Activated naive CD4-positive, alpha-beta T cell treated with anti-CD3 and anti-CD28 coated beads, Interleukin-2, amount 50 U/mL, for 16 hours (primary cell): ENCODE data around the gene SPARC.
"Not testable (repeated sequence)": the region's sequence is repeated elsewhere in the genome, so short reads cannot be mapped to it uniquely, and the experiment has no call there.

Source experiments
- DNase-seq: peaks from one replicate; pipeline ENCODE4 v3.0.0-alpha.2; 2020

Gene SPARC, protein sequence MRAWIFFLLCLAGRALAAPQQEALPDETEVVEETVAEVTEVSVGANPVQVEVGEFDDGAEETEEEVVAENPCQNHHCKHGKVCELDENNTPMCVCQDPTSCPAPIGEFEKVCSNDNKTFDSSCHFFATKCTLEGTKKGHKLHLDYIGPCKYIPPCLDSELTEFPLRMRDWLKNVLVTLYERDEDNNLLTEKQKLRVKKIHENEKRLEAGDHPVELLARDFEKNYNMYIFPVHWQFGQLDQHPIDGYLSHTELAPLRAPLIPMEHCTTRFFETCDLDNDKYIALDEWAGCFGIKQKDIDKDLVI

DNA sequence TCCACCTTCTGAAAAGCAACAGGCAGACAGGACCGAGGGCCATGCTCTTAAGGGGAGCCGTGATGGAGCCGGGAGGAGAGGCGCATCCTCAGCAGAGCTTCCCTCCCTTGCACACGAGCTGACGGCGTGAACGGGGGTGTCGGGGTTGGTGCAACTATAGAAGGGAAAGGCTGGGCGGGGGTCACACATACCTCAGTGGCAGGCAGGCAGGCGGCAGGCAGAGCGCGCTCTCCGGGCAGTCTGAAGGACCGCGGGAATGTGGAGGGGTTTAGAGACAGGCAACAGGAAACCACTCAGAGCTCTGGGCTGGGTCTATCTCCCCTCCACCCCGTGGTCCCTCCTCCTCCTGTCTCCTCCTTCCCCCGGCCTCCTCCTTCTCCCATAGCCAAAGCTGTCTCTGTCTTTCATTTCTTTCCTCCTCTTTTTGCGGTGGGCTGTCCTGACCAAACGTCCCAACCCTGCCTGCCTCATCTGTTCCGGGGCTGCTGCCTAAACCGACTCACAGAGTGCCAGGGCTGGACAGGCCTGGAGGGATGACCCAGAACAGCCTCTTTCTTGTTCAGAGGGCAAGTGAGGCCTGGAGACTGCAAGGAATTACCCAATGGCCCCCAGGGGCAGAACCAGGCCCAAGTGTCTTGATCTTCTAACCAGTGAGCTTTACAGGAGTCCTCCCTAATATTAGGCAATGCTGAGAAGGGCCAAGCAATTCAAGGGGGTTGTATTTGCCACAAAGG is at the start of gene SPARC:
TSS of gene SPARC (minus strand) at position 242 of the 734 bp plus-strand sequence. CDS start 10,727 bp downstream, outside the sequence.
- no peak for DNase-seq

DNA sequence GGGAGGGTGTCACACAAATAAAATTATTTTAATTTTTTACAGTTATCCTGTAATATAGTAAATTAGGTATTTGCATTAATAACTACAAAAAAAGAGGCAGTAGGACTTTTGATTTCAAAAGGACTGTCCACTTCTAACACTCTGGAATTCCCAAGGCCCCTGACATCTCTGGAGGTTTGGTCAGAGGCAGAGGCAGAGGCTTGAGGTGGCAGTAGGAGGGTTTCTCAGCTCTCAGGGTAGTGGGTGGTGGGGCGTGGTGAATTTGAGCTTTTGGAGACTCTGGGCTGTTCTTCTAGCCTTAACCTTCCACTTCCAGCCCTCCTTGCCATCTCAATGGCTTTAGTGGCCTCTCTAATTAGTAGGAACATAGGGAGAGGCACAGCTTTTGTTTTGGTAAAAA is 48.9 kb upstream of the SPARC start:
- DNase-seq, result no peak

DNA sequence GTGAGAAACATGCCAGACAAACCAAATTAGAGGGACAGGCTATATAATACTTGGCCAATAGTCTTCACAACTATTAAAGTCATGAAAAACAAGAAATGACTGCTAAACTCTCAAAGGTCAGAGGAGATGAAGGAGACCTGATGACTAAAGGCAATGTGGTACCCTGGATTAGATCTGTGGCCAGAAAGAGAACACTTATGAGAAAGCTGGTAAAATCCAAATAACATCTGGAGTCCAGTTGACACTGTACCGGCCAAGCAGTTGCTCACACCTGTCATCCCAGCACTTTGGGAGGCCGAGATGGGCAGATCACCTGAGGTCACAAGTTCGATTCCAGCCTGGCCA is 47.3 kb upstream of the SPARC start:
- DNase-seq, result no peak

DNA sequence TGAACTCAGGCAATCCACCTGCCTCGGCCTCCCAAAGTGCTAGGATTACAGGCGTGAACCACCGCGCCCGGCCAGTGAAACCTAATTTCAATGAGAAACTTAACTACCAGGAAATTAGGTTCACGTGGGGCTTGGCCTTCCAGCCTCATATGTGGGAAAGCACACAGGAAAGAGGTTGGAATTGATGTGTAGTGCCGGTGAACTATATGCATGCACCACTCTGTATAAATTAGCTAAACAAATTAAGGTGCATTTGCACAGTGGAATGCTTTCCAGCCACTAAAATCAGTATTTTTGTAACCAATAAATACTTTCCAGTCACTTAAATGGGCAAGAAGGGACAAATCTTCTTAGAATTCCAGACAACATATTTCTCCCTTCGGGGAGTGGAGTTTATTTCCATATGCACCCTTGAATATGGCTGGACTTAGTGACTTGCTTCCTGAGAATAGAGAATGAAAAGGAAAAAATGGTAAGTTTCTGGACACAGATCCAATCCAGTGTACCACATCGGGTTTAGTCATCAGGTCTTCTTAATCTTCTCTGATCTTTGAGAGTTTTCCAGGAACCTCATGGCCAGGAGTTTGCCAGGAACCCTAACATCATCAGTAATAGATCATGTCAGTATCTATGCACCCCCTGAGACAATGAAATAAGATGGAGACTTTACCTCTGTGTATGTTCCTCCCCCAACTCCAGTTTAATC is 46.8 kb upstream of the SPARC start:
- no peak for DNase-seq

DNA sequence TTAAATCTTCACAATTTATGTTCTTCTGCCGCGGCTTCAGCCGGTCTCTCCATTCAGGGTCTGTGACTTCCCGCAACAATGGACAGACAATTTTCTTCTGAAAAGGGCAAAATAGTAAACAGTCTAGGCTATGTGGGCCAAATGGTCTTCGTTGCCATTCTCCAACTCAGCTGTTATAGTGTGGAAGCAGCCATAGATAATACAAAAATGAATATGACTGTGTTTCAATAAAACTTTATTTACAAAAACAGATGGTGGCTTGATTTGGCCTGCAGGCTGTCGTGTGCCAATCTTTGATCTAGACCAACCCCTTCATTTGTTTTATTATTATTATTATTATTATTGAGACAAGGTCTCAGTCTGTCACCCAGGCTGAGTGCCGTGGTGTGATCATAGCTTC is 43.7 kb upstream of the SPARC start:
- DNase-seq, result no peak

DNA sequence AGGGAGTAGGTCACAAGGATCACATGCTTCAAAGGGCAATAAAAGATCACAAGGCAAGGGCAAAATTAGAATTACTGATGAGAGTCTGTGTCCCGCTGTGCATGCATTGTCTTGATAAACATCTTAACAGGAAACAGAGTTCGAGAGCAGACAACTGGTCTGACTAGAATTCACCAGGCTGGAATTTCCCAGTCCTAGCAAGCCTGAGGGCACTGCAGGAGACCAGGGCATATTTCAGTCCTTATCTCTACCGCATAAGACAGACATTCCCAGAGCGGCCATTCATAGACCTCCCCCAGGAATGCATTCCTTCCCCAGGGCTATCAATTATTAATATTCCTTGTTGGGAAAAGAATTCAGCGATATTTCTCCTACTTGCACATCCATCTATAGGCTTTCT is 42.9 kb upstream of the SPARC start:
- not testable (repeated sequence) for DNase-seq

DNA sequence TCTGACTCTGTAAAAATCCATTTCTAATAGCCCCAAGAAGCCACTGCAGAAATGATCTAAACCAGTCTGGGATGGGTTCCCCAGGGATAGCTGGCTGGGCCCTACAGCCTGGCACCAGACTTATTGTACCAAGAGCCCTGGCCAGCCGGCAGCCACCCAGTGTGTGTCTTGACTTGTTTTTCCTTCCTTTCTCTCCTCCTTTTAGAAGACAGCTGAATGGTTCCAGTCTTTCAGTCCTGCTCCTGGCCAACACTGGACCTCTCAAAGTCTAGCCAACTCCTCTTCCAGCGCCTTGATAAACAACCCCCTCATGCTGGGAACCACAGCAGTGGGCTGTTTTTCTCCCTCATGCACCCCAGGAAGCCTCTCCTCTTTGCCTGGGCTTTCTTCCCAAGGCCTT is 37.6 kb upstream of the SPARC start:
- DNase-seq, result no peak

DNA sequence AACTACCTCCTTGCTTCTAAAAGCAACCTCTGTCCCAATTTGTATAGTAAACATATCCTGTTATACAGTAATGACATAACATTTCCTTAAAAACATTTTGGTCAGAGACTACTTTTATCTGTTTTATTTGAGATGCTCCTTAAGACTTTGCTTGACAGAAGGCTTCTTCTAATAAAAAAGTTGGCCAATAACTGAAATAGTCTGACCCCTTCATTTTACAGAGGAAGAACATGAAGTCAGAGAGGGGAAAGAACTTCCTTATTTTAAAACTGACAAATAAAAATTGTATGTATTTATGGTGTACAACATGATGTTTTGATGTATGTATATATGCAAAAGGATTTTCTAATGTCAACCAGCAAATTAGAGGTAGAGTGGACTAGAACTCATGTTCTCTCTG is 35.8 kb upstream of the SPARC start:
- no peak for DNase-seq

DNA sequence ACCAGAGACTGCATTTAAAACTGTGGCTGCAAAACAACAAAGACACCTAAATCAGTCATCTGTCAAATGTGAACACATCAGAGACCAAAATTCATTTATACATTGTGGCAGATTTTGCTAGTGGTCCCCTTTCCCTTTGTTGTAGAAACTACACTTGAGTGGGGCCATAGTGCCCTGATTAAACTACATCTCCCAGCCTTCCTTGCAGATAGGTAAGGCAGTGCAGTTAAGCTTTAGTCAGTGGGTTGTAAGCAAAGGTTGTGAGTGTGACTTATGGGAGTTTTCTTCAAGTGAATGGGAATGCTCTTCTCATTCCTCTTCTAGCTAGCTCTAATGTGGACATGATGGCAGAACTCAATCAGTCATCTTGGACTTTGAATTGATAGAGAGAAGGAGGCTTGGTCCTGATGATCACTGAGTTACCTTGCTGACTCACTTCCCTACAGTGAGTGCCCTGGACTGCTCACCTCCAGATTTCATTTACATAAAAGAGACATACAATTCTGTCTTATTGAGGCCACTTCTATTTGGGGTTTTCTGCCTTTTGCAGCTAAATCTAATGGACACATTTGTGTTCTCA is 35.2 kb upstream of the SPARC start:
- no peak for DNase-seq

DNA sequence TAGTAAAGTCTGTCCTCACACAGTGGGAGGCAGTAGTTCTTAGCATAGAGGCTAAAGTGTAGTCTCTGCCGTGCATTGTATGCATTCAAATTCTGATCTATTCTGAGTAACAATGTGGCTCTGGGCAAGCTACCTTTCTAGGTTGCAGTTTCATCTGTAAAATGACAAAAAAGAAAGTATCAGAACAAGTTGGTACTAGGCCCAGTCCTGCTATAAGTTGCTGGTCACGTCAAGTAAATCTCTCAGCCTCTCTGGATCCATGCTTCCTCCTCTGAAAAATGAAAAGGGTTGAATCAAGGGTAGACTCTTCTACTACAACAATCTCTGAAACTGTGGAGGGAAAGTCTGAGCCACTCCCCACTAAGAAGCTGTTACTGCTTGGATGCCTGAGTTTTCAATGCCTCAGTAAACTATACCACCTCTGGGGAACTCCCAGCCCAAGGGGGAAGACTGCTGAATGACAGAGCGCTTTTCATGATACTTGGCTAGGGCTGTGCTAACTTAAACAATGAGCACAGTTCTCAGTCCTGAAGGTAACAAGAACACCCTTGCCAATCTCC is 34.5 kb upstream of the SPARC start:
- no peak for DNase-seq

DNA sequence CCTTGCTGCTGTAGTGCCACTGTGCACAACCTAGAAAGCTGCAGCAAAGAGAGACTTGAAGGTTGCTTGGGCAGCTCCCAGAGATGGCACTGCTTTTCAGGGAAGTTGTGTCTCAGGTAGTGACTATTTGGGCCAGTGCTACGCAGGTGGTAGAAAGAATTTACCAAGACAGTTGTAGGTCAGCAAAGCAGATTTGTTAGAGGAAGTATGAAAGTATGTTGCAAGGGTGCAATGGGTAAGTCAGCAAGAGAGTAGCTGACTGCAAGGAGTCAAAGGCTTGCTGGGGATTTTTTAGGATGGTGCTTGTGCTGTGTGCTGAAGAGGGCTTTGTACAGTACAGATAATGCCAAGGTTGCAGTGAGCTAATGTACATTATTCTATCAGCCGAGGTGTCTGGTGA is 33.5 kb upstream of the SPARC start:
- no peak for DNase-seq

DNA sequence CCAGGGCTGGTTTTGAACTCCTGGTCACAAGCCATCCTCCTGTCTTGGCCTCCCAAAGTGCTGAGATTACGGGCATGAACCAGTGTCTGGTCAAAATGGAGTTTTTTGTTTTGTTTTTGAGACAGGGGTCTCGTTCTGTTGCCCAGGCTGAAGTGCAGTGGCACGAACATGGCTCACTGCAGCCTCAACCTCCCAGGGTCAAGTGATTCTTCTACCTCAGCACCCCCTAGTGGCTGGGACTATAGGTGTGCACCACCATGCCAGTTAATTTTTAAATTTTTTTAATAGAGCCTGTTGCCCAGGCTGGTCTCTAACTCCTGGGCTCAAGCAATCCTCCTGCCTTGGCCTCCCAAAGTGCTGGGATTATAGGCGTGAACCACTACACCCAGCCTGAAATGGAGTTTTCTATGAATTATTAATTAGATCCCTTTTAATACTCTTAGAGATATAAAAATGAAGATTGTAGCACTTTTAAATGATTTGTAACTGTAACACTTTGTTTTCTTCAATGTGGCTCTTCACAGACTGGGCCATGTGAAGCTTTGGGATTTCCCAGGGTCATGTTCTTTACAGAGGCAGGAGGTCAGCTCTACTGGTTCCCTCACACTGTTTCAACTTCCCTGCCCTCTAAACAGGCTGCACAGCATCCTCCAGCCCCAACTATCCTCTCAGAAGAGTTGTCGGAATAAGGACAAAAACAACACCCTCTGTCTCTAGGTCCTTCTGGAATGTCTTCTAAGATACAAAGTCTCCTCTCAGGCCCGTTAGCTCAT is 32.7 kb upstream of the SPARC start:
- no peak for DNase-seq

DNA sequence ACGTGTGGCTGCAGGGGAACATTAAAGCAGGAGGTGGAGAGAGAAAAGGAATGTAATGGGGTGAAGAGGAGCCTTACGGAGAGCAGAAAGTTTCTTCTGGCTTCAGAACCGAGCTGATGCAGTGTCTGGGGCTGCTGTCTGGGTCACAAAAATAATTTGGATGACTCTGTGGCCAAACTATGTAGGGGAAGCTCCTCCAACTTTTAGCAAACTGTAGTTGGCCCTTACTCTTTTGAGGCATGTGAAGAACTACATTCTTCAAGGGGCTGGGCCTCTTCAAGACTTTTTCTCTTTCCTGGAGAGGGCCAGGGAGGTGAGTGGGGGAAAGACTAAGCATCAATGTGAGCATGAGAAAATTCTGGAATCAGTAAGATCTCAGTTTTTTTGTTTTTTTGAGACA is 31.9 kb upstream of the SPARC start:
- DNase-seq, result no peak

DNA sequence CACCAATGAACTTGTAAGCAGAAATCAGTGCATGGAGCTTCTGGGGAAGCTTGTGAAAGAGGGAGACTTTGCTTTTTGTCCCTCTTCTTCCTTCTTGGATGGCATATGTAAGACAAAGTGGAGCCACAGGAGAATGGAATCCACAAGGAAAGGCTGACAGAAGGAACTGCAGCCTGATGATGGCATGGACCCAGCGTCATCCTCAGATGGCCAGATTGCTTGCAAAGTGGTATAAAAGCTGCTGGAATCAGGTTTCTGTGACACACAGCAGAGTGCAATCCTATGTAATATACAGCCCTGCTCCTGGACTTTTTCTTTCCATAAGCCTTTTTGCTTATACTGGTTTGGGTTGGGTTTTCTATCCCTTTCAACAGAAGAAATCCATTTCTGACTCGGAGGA is 31.4 kb upstream of the SPARC start:
- no peak for DNase-seq

DNA sequence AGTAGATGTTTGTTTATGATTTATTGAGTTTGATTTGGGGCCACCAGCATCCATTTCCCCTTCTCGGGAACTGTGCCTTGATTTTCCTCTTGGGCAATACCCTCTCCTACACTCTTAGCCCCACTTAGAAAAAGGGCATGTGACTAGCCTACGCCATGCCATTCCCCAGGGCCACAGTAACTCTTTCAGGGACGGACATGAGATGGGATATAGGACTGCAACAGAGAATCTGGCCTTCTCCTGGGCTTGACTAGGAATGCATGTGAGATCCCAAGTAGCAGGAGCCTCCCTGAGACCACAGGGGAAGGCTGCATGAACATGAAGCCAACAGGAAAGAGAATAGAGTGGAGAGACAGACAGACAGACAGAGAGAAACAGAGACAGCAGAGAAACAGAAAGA is 30.7 kb upstream of the SPARC start:
- no peak for DNase-seq

DNA sequence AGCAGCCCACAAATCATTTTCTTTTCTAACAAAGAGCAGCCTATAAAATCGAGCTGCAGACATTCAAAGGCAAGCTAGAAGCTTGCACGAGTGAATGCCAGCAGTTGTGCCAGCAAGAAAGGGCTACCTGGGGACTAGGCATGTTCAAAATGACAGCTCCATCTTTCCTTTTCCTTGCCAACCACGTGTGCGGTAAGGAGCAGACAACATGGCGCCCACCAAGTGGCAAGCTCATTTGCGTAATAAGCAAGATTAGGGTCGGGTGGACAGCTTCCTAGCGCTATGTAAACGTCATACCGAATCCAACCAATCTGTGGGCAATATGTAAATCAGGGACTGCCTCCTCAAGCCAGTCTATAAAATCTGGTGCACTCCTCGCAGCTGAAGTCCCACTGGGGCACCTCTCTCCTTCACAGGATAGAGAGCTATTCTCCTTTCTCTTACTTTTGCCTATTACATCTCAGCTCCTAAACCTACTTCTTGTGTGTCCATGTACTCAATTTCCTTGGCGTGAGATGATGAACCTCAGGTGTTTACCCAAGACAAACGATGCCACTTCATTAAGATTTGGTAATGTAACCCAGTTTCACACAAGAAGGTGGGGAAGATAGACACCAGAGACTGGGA is 22.5 kb upstream of the SPARC start:
- DNase-seq, result no peak

DNA sequence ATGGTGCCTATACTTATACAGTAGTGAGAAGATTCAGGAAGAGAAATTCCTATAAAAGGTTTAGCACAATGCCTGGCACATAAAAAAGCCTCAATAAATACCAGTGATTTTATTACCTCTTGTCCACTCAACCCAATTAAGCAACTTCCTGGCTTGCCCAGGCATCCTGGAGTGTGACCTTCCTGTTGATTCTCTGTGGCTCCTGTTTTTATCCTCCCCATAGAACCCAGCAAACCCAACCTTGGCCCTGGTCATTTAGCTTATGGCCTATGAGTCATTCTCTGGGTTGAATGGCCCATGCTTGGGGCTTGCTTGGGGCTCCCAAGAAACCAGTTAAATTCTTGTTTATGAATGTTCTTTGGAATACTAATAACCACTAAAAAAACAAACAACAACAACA is 21.4 kb upstream of the SPARC start:
- no peak for DNase-seq

DNA sequence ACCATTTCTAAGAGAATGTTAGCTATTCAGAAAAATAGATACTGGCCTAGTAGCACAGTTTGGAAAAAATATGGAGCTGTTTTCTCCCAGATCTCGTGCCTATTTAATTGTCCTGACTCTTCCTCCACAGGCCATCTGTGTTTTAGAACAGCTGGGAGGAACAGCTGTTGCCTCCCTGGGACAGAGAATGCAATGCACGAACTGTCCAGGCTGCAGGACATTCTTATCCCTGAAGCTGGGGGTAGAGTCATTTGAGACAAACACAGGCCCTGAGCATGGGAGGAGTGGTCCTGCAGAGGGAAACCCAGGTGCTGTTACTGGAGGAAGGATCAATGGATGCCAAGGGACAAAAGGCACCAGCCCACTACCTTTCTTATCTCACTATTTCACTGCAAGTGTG is 20.9 kb upstream of the SPARC start:
- no peak for DNase-seq

DNA sequence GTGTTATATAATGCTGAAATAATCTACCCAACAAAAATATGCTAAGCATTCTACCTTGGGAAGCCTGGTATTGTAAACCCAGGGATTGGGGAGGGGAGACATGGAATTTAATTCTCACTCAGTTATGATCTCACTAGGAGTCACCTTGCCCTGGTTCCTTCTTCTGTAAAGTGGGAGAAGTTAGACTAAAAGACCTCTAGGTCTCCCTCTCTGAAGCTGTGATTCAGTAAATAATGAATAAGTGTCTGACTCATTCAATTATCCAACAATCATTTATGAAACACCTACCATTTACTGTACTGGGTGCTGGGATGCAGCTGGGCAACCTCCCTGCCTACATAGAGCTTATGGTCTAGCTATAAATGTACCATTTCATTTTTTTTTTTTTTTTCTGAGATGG is 20.2 kb upstream of the SPARC start:
- DNase-seq, result no peak

DNA sequence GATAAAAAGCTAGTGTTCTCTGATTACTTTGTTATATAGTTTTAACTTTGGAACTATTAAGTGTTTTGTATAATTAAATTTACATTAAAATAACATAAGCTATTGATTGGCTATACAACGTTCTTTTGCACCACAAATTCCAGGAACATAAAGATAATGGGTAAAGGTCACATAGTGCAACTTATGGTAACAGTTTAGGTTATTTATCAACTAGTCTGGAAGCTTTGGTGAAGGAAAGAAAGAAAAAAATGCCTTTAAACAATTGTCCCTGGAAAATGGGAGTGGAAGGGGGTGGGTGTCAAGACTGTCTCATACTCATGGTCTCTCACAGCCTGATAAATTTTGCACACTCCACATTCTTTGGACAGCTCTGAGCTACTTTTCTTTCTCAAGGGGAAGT is 17.1 kb upstream of the SPARC start:
- no peak for DNase-seq

DNA sequence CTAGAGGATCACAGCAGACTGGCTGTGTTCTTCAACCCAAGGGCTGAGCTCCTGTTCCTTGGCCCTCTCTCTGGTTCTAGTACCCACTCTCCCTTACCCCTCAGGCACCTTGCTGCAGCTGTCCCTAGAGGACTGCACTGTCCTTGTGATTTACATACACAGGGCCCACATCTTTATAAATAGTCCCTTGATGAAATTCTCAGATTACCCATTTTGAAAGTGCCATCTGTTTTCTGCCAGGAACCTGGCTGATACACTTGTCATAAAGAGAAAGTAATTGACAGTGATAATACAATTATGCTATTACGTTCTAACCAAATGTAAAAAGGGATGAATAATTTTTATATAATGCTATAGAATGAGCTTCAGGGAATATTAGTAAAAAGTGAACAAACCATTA is 16.5 kb upstream of the SPARC start:
- DNase-seq, result no peak

DNA sequence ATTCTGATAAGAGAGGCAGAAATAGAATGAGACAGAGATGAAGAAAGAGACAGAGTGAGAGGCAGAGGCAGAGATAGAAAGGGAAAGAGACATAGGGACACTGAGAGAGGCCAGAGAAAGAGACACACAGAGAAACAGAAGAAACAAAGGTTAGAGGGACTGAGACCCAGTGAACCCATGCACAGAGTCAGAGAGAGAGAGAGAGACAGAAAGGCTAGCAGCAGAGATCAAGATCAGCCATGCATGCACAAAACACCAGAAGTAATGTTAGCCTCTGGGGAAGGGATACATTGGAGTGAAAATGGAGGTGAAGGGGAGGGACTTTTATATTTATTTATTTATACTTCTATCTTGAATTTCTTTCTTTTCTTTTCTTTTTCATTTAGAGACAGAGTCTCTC is 14.1 kb upstream of the SPARC start:
- no peak for DNase-seq
